Measurements from ENCODE around the gene FBXO22.
"Not testable (repeated sequence)": the region's sequence is repeated elsewhere in the genome, so short reads cannot be mapped to it uniquely, and the experiment has no call there.

The FBXO22 gene

GRCh38 chr15:75952525-75952924 is 48.8 kb downstream of the FBXO22 start:
- in situ Hi-C loops (cut with HindIII; ENCODE audit: low sequenced_read_pairs): no loop called here

GRCh38 chr15:75955720-75956119 is 52.0 kb downstream of the FBXO22 start:
- no peak for TF ChIP-seq CTCF (IDR thresholded peaks at IDR 0.05; ENCODE audit: low read depth, low read length)
- no peak overlapping the region for H3K4me3 ChIP-seq (ENCODE audit: low read depth, low read length)
- DNase-seq (ENCODE audit: low read depth, low spot score): no peak
- in situ Hi-C loops (cut with HindIII; ENCODE audit: low sequenced_read_pairs): no loop called here

More at GRCh38 chr15:75952525-75952924, 48.8 kb downstream of the FBXO22 start:
- no peak overlapping the region for H3K4me3 ChIP-seq (ENCODE audit: low read depth, low read length)
- no peak for TF ChIP-seq CTCF (IDR thresholded peaks at IDR 0.05; ENCODE audit: low read depth, low read length)
- no peak for DNase-seq (ENCODE audit: low read depth, low spot score)

GRCh38 chr15:75961331-75961730 is 57.7 kb downstream of the FBXO22 start:
- H3K4me3 ChIP-seq (ENCODE audit: low read depth, low read length): no peak overlapping the region
- in situ Hi-C loops (cut with HindIII; ENCODE audit: low sequenced_read_pairs): no loop called here
- TF ChIP-seq CTCF (IDR thresholded peaks at IDR 0.05; ENCODE audit: low read depth, low read length): no peak
- DNase-seq (ENCODE audit: low read depth, low spot score): no peak

- DNase-seq (ENCODE audit: low read depth, low spot score): no peak
- in situ Hi-C loops (cut with HindIII; ENCODE audit: low sequenced_read_pairs): no loop called here
- no peak overlapping the region for H3K4me3 ChIP-seq (ENCODE audit: low read depth, low read length)
- TF ChIP-seq CTCF (IDR thresholded peaks at IDR 0.05; ENCODE audit: low read depth, low read length): no peak
Measured at GRCh38 chr15:75966073-75966472, 62.4 kb downstream of the FBXO22 start.

GRCh38 chr15:75976766-75977165 is 73.1 kb downstream of the FBXO22 start:
- in situ Hi-C loops (cut with HindIII; ENCODE audit: low sequenced_read_pairs); DNase-seq (ENCODE audit: low read depth, low spot score); H3K4me3 ChIP-seq (ENCODE audit: low read depth, low read length): not testable (repeated sequence)

GRCh38 chr15:75981149-75981815 is 77.6 kb downstream of the FBXO22 start:
- no peak for TF ChIP-seq CTCF (IDR thresholded peaks at IDR 0.05; ENCODE audit: low read depth, low read length)
- DNase-seq (ENCODE audit: low read depth, low spot score): no peak
- in situ Hi-C loops (cut with HindIII; ENCODE audit: low sequenced_read_pairs): no loop called here

GRCh38 chr15:75982468-75982867 is 78.8 kb downstream of the FBXO22 start:
- no peak overlapping the region for H3K4me3 ChIP-seq (ENCODE audit: low read depth, low read length)
- no peak for DNase-seq (ENCODE audit: low read depth, low spot score)
- TF ChIP-seq CTCF (IDR thresholded peaks at IDR 0.05; ENCODE audit: low read depth, low read length): no peak
- in situ Hi-C loops (cut with HindIII; ENCODE audit: low sequenced_read_pairs): no loop called here

More at GRCh38 chr15:75981149-75981815, 77.6 kb downstream of the FBXO22 start:
- H3K4me3 ChIP-seq (ENCODE audit: low read depth, low read length): no peak overlapping the region

GRCh38 chr15:75984706-75985105 is 81.0 kb downstream of the FBXO22 start:
- DNase-seq (ENCODE audit: low read depth, low spot score); H3K4me3 ChIP-seq (ENCODE audit: low read depth, low read length); in situ Hi-C loops (cut with HindIII; ENCODE audit: low sequenced_read_pairs): not testable (repeated sequence)

All from astrocyte of the spinal cord (primary cell).